ENCODE data around the gene KIF5C.

GRCh38 chr2:148999451-148999921 is 124.5 kb downstream of the KIF5C start:
- TF ChIP-seq, protein P1, sequence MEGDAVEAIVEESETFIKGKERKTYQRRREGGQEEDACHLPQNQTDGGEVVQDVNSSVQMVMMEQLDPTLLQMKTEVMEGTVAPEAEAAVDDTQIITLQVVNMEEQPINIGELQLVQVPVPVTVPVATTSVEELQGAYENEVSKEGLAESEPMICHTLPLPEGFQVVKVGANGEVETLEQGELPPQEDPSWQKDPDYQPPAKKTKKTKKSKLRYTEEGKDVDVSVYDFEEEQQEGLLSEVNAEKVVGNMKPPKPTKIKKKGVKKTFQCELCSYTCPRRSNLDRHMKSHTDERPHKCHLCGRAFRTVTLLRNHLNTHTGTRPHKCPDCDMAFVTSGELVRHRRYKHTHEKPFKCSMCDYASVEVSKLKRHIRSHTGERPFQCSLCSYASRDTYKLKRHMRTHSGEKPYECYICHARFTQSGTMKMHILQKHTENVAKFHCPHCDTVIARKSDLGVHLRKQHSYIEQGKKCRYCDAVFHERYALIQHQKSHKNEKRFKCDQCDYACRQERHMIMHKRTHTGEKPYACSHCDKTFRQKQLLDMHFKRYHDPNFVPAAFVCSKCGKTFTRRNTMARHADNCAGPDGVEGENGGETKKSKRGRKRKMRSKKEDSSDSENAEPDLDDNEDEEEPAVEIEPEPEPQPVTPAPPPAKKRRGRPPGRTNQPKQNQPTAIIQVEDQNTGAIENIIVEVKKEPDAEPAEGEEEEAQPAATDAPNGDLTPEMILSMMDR (IDR thresholded peaks at IDR 0.05) = no peak
- TF ChIP-seq EZH2 (IDR thresholded peaks at IDR 0.05; ENCODE audit: borderline replicate concordance, insufficient read depth, low read depth, low read length, poor library complexity, severe bottlenecking) = no peak

Measured in B cell (primary cell).